Spleen (tissue), 7 donors: Measurements from ENCODE around the gene STRADB.

ENCODE experiments used
- POLR2A ChIP-seq, 3 donors: fragments of 450-650 bp; IDR thresholded peaks; one replicate each; pipeline ENCODE4 v1.5.1; 2017; ENCODE audit warnings: antibody characterized with exemption in 3 of 3, mild to moderate bottlenecking in 1 of 3
- TF ChIP-seq, protein P1 (sequence below), 11 experiments: fragments of 200-600 bp in 7 of 11; fragments of 450-650 bp in 4 of 11; sonication (generic) in 4 of 11; IDR thresholded peaks in 8 of 11; conservative IDR thresholded peaks in 3 of 11; 1 replicate in 7 of 11; 2 replicates in 4 of 11; pipeline versions ENCODE4 v1.4.0 to v1.8.0; 2016 to 2021; ENCODE audit warnings: antibody characterized with exemption in 11 of 11, inconsistent platforms in 4 of 11, mild to moderate bottlenecking in 1 of 11
- donor health status: DM: no; HTN: no; CAD: no; lungs with moderate emphysema.
- donor health status: DM: no; HTN: no; CAD: no.
- donor health status: DM: no; HTN: no; CAD: no.

- TF ChIP-seq, protein P1, sequence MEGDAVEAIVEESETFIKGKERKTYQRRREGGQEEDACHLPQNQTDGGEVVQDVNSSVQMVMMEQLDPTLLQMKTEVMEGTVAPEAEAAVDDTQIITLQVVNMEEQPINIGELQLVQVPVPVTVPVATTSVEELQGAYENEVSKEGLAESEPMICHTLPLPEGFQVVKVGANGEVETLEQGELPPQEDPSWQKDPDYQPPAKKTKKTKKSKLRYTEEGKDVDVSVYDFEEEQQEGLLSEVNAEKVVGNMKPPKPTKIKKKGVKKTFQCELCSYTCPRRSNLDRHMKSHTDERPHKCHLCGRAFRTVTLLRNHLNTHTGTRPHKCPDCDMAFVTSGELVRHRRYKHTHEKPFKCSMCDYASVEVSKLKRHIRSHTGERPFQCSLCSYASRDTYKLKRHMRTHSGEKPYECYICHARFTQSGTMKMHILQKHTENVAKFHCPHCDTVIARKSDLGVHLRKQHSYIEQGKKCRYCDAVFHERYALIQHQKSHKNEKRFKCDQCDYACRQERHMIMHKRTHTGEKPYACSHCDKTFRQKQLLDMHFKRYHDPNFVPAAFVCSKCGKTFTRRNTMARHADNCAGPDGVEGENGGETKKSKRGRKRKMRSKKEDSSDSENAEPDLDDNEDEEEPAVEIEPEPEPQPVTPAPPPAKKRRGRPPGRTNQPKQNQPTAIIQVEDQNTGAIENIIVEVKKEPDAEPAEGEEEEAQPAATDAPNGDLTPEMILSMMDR (IDR thresholded peaks at IDR 0.05 in 8 of 11, conservative IDR thresholded peaks at IDR 0.05 in 3 of 11), result no peak
- TF ChIP-seq POLR2A (IDR thresholded peaks at IDR 0.05), result no peak
These were observed 9.0 kb downstream of the STRADB start for GRCh38 chr2:201460532-201460931.
